GM23248 (cell line): ENCODE data around the gene PANK4.

ENCODE experiments used
- EZH2 ChIP-seq: fragments of 200-600 bp; sonication (generic); IDR thresholded peaks from 2 replicates; pipeline ENCODE4 v1.6.1; 2018; ENCODE audit warnings: antibody characterized with exemption, mild to moderate bottlenecking; ENCODE audit not compliant: insufficient read depth, poor library complexity, severe bottlenecking
- EZH2phosphoT487 ChIP-seq: fragments of 200-600 bp; sonication (generic); IDR thresholded peaks from 2 replicates; pipeline ENCODE4 v1.6.1; 2018; ENCODE audit warnings: antibody characterized with exemption, moderate library complexity, mild to moderate bottlenecking, low read depth; ENCODE audit not compliant: insufficient read depth

DNA sequence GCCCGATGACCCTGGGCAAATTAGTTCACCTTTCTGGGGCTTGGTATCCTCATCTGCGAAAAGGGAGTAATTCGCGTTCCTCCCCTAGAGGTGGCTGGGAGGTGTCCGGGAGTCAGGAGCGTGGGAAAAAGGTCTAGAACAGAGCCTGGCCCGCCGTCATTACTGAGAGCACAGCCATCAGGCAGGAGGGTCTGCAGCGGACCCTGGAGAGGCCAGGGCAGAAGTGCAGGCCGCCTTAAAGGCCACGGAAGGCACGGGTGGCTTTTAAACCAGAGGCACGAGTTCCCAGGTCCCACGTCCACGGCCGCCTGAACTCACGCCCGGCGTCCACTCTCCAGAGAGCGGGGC lies 850 bp downstream of the PANK4 start:
- TF ChIP-seq EZH2phosphoT487 (no peak), EZH2 (no peak)
